GM18520 (cell line): Measurements from ENCODE around the gene BRCA1.

Source experiments
- ATAC-seq: cut with Tn5 transposase; IDR thresholded peaks from one replicate; pipeline ENCODE4 v1.9.1; 2021; ENCODE audit not compliant: unreplicated experiment

The BRCA1 gene

GRCh38 chr17:43025766-43026537, 99.2 kb downstream of the BRCA1 start:
- no peak for ATAC-seq

GRCh38 chr17:43025290-43025657, 99.9 kb downstream of the BRCA1 start:
- ATAC-seq: no peak

- ATAC-seq: no peak
Observed at GRCh38 chr17:43024407-43025289, 100.5 kb downstream of the BRCA1 start, which contains the start of gene RND2. Gene RND2 (plus strand): TSS chr17:43025231. CDS start chr17:43025348, 117 bp downstream.

- ATAC-seq: no peak
Observed at GRCh38 chr17:43021741-43022512, 103.2 kb downstream of the BRCA1 start, which contains the start of gene VAT1. Gene VAT1 (minus strand): TSS chr17:43022385. CDS start chr17:43022322, 63 bp downstream.

GRCh38 chr17:43020789-43021740, 104.1 kb downstream of the BRCA1 start:
- no peak for ATAC-seq

GRCh38 chr17:43020030-43020621, 105.0 kb downstream of the BRCA1 start:
- ATAC-seq: no peak

- ATAC-seq: no peak
Observed at GRCh38 chr17:43019418-43019817, 105.7 kb downstream of the BRCA1 start.

- no peak for ATAC-seq
Observed at GRCh38 chr17:43018932-43019331, 106.2 kb downstream of the BRCA1 start.

- no peak for ATAC-seq
Observed at GRCh38 chr17:43018008-43018853, 106.9 kb downstream of the BRCA1 start.

GRCh38 chr17:43016216-43016615, 108.9 kb downstream of the BRCA1 start:
- no peak for ATAC-seq

- no peak for ATAC-seq
Observed at GRCh38 chr17:43015579-43015978, 109.6 kb downstream of the BRCA1 start.

GRCh38 chr17:43014649-43015542, 110.3 kb downstream of the BRCA1 start:
- no peak for ATAC-seq

GRCh38 chr17:43014020-43014648, 111.0 kb downstream of the BRCA1 start:
- no peak for ATAC-seq

GRCh38 chr17:43013296-43013695, 111.9 kb downstream of the BRCA1 start:
- ATAC-seq: no peak

GRCh38 chr17:43011728-43012472, 113.3 kb downstream of the BRCA1 start:
- ATAC-seq: no peak

- no peak for ATAC-seq
Observed at GRCh38 chr17:43010667-43011308, 114.4 kb downstream of the BRCA1 start.
